ENCODE measurements around the gene CYP20A1.

GRCh38 chr2:203195331-203196036 lies 43.3 kb upstream of the CYP20A1 start:
- TF ChIP-seq CTCF (conservative IDR thresholded peaks at IDR 0.05 in 1 of 2, IDR thresholded peaks at IDR 0.05 in 1 of 2; ENCODE audit: low read depth in 1 of 2, low read length in 2 of 2) (no peak), EZH2 (IDR thresholded peaks at IDR 0.05; ENCODE audit: low read length, missing control alignments) (no peak)

Measured in fibroblast of lung (primary cell).